ENCODE data around the gene DDX42. TPM values are rescaled to one million over a fixed set of nuclear protein-coding genes. Genes with fewer than 3 reads are reported as not detected.

DDX42 gene
- total and polyA plus RNA-seq, 9 of the 15 experiments (the other 6 are each of a cell fraction or from before 2014, with no cell fraction given) = 16.5 to 149 (median 87.6) TPM

GRCh38 chr17:63834431-63835166, 60.6 kb downstream of the DDX42 start (continued):
- TF ChIP-seq CUX1 (CRISPR knock-in tag; IDR thresholded peaks at IDR 0.05) (no peak), ZNF76 (CRISPR knock-in tag; IDR thresholded peaks at IDR 0.05; ENCODE audit: borderline replicate concordance) (no peak), ZBTB49 (CRISPR knock-in tag; IDR thresholded peaks at IDR 0.05; ENCODE audit: borderline replicate concordance) (no peak), ZKSCAN1 (IDR thresholded peaks at IDR 0.05; ENCODE audit: low read depth, low read length) (no peak), MECOM (CRISPR knock-in tag; IDR thresholded peaks at IDR 0.05) (no peak), MEIS2 (IDR thresholded peaks at IDR 0.05; ENCODE audit: partially characterized antibody) (peak; percentile 21), HMBOX1 (IDR thresholded peaks at IDR 0.05) (no peak), FOXM1 (IDR thresholded peaks at IDR 0.05; ENCODE audit: low read depth) (no peak), FOXM1 (CRISPR knock-in tag; IDR thresholded peaks at IDR 0.05; ENCODE audit: low read depth) (no peak), NELFE (IDR thresholded peaks at IDR 0.05; ENCODE audit: insufficient read depth, insufficient read length) (no peak), KAT2B (IDR thresholded peaks at IDR 0.05; ENCODE audit: low read depth, low read length) (no peak), ZBTB43 (CRISPR knock-in tag; IDR thresholded peaks at IDR 0.05) (no peak), ZFP30 (CRISPR knock-in tag; IDR thresholded peaks at IDR 0.05; ENCODE audit: borderline replicate concordance) (no peak), ZNF583 (CRISPR knock-in tag; IDR thresholded peaks at IDR 0.05) (no peak), L3MBTL2 (IDR thresholded peaks at IDR 0.05) (peak; percentile 23; the same call in 1 of the 2 replicates), KLF16 (IDR thresholded peaks at IDR 0.05) (peak; percentile 34; the same call in 1 of the 2 replicates), ESRRA (IDR thresholded peaks at IDR 0.05; ENCODE audit: borderline replicate concordance, low read depth) (peak; percentile 48; the same call in 1 of the 2 replicates), SP1 (CRISPR knock-in tag; IDR thresholded peaks at IDR 0.05) (no peak)
